Activated CD4-positive, CD25-positive, alpha-beta regulatory T cell treated with anti-CD3 and anti-CD28 coated beads, Interleukin-2, amount 50 U/mL, for 72 hours (primary cell): Measurements from ENCODE around the gene ALDH1A2.

Source experiments
- DNase-seq: peaks from one replicate; pipeline ENCODE4 v3.0.0; 2021

Gene ALDH1A2

DNA sequence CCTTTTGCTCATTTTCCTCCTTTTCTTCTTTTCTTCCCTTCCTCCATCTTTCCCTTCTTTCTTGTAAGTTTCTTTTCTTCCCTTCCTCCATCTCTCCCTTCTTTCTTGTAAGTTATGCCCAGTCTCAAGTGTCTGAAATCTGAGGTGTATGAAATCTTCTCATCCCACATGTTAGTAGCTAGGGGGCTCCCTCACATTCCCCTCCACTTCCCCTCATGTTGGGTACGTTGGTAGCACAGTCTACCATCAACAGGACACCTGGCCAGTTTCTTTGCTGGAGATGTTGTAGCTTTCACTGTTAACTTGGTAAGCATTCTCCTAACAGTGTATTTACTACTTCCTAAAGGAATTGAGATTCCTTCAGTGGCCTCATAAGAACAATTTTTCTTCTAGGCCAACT, 133.9 kb downstream of the ALDH1A2 start:
- DNase-seq = no peak

- no peak for DNase-seq
Observed at GRCh38 chr15:57927091-57927631, 138.3 kb downstream of the ALDH1A2 start.

DNA sequence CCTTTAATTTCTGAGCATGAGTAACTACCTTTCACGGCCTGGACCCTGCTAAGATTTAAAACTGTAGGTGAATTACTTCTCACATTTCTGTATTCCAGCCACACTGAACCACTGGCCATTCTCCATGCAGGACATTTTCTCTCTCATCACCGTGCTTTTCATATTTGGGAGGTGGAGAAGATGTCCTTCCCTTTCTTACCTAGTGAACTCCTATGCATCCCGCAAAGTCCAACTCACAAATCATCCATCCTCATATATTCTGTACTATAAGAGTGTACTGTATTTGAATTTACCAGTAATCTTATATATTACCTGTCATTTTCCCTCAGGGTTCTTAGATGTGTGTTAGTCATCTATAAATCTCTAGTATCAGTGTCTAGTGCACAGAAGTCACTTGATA, 139.9 kb downstream of the ALDH1A2 start:
- DNase-seq = no peak

DNA sequence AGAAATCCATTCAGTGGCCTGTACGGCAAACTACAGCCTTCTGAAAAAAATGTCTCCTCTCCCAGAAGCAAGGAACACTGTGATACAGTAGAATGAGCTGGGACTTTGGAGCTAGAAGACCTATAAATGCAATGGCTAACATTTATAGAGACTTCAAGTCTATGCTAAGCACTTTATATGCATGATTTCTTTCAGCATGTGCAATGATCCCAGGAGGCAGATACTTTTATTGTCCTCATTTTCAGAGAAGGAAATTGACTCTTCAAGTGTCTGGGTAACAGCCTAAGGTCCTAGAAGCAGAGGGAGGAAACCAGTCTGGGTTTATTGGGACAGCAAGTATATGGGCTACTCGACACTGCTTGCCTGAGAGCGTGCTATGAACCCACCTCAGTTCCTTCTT, 140.9 kb downstream of the ALDH1A2 start:
- DNase-seq = no peak

DNA sequence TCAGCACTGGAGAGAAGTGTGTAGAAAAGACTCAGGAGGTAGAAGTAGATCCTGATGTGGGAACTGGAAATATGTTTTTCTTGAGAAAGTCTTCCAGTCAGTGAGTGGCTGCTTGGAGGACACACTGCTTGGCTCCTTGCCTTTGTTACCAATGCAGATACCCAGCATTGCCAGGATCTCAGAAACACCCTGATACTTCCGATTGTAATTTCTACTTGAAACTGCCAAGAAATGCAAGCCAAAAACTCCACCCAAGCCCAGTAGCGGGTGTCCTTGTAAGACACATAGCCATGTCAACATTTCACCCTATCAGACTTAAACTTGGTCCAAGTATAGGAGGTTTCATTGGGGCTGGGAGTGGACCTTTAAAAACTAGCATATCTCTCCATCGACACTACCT, 141.8 kb downstream of the ALDH1A2 start:
- DNase-seq = no peak

DNA sequence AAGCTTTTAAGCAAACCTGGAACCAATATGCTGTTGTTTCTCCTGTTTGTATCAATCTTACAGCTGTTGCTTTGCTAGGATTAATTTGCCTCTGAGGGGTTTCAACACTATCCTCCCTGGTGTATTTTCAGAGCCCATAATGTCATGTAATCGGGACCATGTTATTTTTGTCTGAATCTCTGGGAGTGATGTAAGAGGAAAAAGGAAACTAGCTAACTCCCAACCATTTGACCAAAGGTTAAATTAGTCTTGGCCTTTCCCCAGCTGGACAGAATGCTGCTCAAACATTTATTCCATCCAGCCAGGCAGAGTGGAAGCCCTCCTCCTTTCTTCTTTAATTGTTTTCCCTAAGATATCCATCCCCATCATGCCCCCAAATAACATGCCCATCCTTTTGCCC, 142.2 kb downstream of the ALDH1A2 start:
- DNase-seq = no peak

DNA sequence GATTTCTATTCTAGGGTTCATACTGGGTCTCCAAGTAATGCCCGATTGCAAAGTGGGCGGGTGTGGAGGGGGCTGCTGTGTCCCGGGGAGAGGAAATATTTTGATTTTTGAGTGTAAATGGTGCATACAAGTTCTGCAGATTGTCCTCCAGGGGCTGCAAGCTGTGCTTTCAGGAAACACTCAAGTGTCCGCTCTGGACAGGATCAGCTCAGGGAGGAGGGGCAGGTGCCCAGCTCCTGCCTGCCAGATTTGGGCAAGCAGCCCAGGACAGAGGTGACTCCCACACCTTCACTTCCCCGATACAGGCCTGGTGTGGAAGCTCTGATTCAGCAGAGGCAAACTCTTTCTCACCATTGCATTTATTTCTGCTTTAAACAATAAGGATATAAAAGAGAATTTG, 142.7 kb downstream of the ALDH1A2 start:
- no peak for DNase-seq

DNA sequence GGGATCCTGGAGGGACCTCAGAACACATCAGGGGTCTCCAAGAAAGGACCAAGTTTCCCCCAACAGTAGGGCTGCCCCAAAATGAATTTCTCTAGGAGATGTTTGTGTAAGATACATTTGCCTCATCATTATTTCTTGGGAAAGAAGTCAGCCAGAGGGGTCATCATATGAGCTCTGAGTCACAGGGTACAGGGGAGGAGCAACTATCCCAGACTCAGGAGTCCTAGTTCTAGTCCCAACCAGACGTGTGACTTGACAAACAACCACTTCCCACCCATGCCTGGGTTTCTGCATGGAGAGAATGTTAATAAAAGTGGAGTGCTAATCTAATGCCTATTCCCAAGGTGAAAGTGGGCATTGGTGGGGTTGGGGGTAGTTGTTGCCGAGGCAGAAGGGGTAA, 144.1 kb downstream of the ALDH1A2 start:
- DNase-seq = no peak

- no peak for DNase-seq
Observed at GRCh38 chr15:57920911-57921310, 144.6 kb downstream of the ALDH1A2 start.

- no peak for DNase-seq
Observed at GRCh38 chr15:57919754-57920153, 145.8 kb downstream of the ALDH1A2 start.

DNA sequence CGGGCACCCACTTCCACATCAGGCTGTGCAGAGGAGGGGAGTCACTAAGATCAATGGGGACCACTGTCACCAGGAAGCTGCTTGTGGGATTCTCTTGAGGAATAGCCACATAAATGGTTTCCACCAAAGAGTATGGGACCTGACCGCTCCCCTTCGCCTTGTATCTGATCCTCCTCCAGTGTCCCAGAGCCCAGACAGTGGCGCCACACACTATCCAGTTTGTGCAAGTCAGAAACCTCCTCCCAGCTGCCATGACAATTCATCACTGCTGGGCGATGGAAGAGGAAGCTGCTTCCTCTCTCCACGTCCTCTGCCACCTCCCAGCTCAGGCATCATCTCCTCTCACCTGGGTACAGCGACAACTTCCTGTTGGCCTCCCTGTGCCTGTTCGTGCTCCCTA, 147.5 kb downstream of the ALDH1A2 start:
- no peak for DNase-seq

DNA sequence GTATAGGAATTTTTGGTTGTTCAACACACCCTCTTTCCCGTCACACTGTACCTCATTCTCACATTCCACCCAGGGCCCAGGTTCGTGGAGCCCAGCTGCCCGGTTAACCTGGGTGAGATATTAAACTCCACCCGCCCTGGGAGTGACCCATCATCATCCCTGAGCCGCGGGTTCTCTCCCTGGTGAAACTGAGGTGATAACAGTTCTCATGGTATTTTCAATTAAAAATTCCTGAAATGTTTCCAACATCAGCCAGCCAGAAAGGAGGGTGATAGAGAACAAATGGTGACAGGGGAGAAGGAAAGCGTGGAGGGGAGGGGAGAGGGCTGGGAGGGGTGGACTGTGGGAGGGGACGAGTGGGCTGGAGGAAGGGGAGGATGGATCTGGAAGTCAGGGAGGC, 148.8 kb downstream of the ALDH1A2 start:
- DNase-seq = no peak

- no peak for DNase-seq
Observed at GRCh38 chr15:57915827-57916531, 149.5 kb downstream of the ALDH1A2 start.

- DNase-seq = no peak
Observed at GRCh38 chr15:57914350-57915055, 151.0 kb downstream of the ALDH1A2 start.

DNA sequence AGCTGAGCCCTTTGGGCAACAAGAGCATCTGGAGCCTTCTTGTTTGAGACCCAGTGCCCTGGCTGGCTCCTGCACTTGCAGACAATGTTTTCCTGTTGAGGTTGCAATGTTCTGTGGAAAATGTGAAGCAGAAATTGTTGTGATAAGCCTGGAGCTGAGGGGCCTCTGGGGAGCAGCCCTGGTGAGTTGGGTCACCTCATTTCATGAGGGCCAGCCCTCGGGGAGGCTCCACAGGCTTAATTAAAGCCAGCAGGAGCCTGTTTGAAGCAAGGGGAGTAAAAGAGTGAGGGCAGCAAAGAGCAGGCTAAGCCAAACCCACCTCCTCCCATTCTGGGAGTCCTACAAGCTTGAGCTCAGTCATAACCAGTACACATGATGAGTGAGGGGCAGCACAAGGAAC, 154.3 kb downstream of the ALDH1A2 start:
- no peak for DNase-seq

- DNase-seq = no peak
Observed at GRCh38 chr15:57910672-57911071, 154.8 kb downstream of the ALDH1A2 start.

- no peak for DNase-seq
Observed at GRCh38 chr15:57909388-57909787, 156.1 kb downstream of the ALDH1A2 start.

- DNase-seq = no peak
Observed at GRCh38 chr15:57903626-57904025, 161.9 kb downstream of the ALDH1A2 start.
